ENCODE data around the gene LRP1B. TPM values are rescaled to one million over a fixed set of nuclear protein-coding genes. Genes with fewer than 3 reads are reported as not detected.

Gene LRP1B
- total and polyA plus RNA-seq, 2 of the 8 experiments (the other 6 are each of a cell fraction or from before 2014, with no cell fraction given), result 0.03 TPM; not detected in 1

DNA sequence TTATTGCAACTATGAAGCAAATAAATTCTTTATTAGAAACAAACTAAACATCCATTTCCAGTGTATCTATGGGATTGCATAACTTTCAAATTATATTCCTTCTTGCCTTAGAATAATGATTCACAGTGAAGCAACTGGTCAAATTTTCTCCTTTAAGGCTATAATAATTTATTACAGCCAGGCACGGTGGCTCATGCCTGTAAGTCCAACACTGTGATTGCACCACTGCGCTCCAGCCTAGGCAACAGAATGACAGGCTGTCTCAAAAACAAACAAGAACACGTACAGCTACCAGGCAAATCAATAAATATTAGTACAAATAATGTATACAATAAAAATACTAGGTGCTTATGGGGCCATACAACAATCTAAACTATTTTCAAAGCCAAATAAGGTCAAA lies 1416.2 kb downstream of the LRP1B start (continued):
- TF ChIP-seq SIX5 (IDR thresholded peaks at IDR 0.05; ENCODE audit: low read depth, low read length) (no peak), BACH1 (IDR thresholded peaks at IDR 0.05; ENCODE audit: low read length) (no peak), HDAC6 (IDR thresholded peaks at IDR 0.05; ENCODE audit: low read depth, low read length) (no peak)
- TF ChIP-seq, protein P1, sequence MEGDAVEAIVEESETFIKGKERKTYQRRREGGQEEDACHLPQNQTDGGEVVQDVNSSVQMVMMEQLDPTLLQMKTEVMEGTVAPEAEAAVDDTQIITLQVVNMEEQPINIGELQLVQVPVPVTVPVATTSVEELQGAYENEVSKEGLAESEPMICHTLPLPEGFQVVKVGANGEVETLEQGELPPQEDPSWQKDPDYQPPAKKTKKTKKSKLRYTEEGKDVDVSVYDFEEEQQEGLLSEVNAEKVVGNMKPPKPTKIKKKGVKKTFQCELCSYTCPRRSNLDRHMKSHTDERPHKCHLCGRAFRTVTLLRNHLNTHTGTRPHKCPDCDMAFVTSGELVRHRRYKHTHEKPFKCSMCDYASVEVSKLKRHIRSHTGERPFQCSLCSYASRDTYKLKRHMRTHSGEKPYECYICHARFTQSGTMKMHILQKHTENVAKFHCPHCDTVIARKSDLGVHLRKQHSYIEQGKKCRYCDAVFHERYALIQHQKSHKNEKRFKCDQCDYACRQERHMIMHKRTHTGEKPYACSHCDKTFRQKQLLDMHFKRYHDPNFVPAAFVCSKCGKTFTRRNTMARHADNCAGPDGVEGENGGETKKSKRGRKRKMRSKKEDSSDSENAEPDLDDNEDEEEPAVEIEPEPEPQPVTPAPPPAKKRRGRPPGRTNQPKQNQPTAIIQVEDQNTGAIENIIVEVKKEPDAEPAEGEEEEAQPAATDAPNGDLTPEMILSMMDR (IDR thresholded peaks at IDR 0.05; ENCODE audit: control extremely low read depth in 1 of 3, insufficient read depth in 1 of 3, low read depth in 1 of 3, low read length in 3 of 3), result no peak

Data from H1 (cell line).